Measurements from ENCODE around the gene WBP2. TPM values are rescaled to one million over a fixed set of nuclear protein-coding genes. Genes with fewer than 3 reads are reported as not detected.

WBP2 gene
- total and polyA plus RNA-seq, 10 of the 15 experiments (the other 5 are each of a cell fraction or from before 2014, with no cell fraction given) = 1.5 to 57.3 (median 27.5) TPM

- ATAC-seq = no peak
- ChIA-PET RAD21 (ENCODE audit: unreplicated experiment) (interaction anchor here (0.6 to 0.7 kb wide), 2 partner anchors 27 to 99 kb away, joined by 3 read pairs; partner anchors contain the start of gene WBP2), POLR2A (interaction anchor here (0.7 to 3.2 kb wide), 2 partner anchors 15 to 27 kb away, joined by 5 to 9 read pairs; partner anchors contain the start of genes TRIM65 and WBP2), CTCF (interaction anchor here (0.8 to 1.7 kb wide), 3 partner anchors 21 to 118 kb away, joined by 3 to 5 read pairs (median 5); partner anchors contain the start of genes CDK3 and MRPL38), SMC1A (ENCODE audit: uncharacterized antibody, unreplicated experiment) (no interaction called here)
- no TSS peak for BruUV-seq (replicated peaks)
- Histone ChIP-seq H3K4me2 (ENCODE audit: control insufficient read depth, insufficient read depth) (no peak overlapping the region), H3K9ac (ENCODE audit: control insufficient read depth, insufficient read depth, low read length) (no peak overlapping the region), H3K79me2 (ENCODE audit: control insufficient read depth, insufficient read depth, low read length) (no peaks in the 10 kb centered on the region), H3K36me3 (ENCODE audit: control insufficient read depth in 2 of 2, insufficient read depth in 2 of 2, low read length in 1 of 2) (no peaks in the 10 kb centered on the region), H3K27me3 (replicated peaks in 1 of 2; ENCODE audit: control insufficient read depth in 2 of 2, insufficient read depth in 2 of 2, low read length in 1 of 2) (peaks cover 2% of the 10 kb centered on the region in 2 experiments), H3K27ac (ENCODE audit: control insufficient read depth, insufficient read depth) (no peak overlapping the region), H3K4me3 (no peak overlapping the region), H2AFZ (ENCODE audit: control insufficient read depth, low read depth, low read length) (no peak overlapping the region), H3K4me1 (ENCODE audit: control insufficient read depth, insufficient read depth, low read length) (peaks cover 14% of the 10 kb centered on the region), H4K20me1 (ENCODE audit: control insufficient read depth, insufficient read depth) (no peaks in the 10 kb centered on the region), H3K9me3 (replicated peaks; ENCODE audit: control insufficient read depth, insufficient read depth, low read length) (no peaks in the 10 kb centered on the region)
- no peak for FAIRE-seq
- intact Hi-C loops (cut with micrococcal nuclease; ENCODE audit: unreplicated experiment) = no loop called here
- no peak for TF ChIP-seq NBN (IDR thresholded peaks at IDR 0.05)
- TF ChIP-seq FOXK2 (IDR thresholded peaks at IDR 0.05) = no peak
- no peak for TF ChIP-seq NR2C1 (IDR thresholded peaks at IDR 0.05)
- TF ChIP-seq IRF4 (IDR thresholded peaks at IDR 0.05; ENCODE audit: low read depth, low read length) = no peak
- TF ChIP-seq POLR2AphosphoS2 (IDR thresholded peaks at IDR 0.05; ENCODE audit: low read depth, low read length) = no peak
- no peak for TF ChIP-seq NRF1 (conservative IDR thresholded peaks at IDR 0.05; ENCODE audit: low read depth, low read length)
- no peak for TF ChIP-seq ATF3 (IDR thresholded peaks at IDR 0.05; ENCODE audit: borderline replicate concordance, extremely low read depth, low read depth, low read length)
- TF ChIP-seq SREBF1 (IDR thresholded peaks at IDR 0.05; ENCODE audit: low read length) = no peak
- TF ChIP-seq RBBP5 (conservative IDR thresholded peaks at IDR 0.05) = no peak
- TF ChIP-seq TAF1 (IDR thresholded peaks at IDR 0.05; ENCODE audit: borderline replicate concordance, low read depth, low read length) = no peak
- no peak for TF ChIP-seq SUPT20H (IDR thresholded peaks at IDR 0.05; ENCODE audit: borderline replicate concordance, control insufficient read depth, low read depth, low read length)
- no peak for TF ChIP-seq MTA2 (IDR thresholded peaks at IDR 0.05; ENCODE audit: low read depth)
- no peak for TF ChIP-seq CTCF (IDR thresholded peaks at IDR 0.05 in 2 of 3, conservative IDR thresholded peaks at IDR 0.05 in 1 of 3; ENCODE audit: control insufficient read depth in 2 of 3, extremely low read depth in 1 of 3, insufficient read depth in 1 of 3, low read depth in 3 of 3, low read length in 3 of 3)
- TF ChIP-seq ELK1 (IDR thresholded peaks at IDR 0.05; ENCODE audit: low read depth, low read length) = no peak
- TF ChIP-seq ZBTB40 (IDR thresholded peaks at IDR 0.05; ENCODE audit: borderline replicate concordance) = no peak
- 63% methylated on average over 15 of the region's 15 CpGs for WGBS (ENCODE audit: insufficient coverage, insufficient replicate concordance, low lambda C conversion rate, missing lambda C conversion rate)
- no peak for DNase-seq (ENCODE audit: low read depth, low spot score)
- in situ Hi-C loops (cut with MboI) = no loop called here
Observed at GRCh38 chr17:75881678-75882454, 26.7 kb upstream of the WBP2 start.

All from GM12878 (cell line).